Measurements from ENCODE around the gene TCERG1L. TPM values are rescaled to one million over a fixed set of nuclear protein-coding genes. Genes with fewer than 3 reads are reported as not detected.

Gene TCERG1L
- total RNA-seq, 1 donor from 2014 or later, result 0.31 TPM

DNA sequence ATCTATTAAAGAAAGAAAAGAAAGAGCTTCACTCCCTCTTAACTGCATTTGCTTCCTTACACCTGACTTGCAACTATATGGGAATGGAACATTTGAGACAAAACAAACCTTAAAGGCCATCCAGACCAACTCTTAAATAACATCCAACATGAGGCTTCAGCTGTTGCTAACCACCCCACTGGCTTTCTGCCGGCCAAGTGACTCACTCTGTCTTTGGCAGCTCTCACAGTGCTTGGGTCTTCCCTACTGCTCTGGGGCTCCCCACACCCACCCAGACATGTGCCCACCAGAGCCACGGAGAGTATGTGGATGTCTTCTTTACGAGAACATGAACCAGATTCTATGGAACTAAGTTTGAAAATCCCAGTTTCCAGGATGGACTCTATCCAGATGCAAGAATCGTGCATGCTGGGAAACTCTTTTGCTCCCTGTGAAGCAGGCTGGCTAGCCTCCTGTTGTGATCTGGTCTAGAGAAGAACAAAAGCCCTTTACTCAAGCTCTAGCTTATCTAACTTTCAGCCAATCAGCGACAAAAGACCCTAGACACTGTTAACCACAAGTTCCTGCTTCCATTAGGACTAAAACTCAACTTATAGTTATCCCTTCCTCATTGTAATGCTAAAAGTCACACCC, 245.7 kb downstream of the TCERG1L start:
- peak; percentile 72 for DNase-seq

GRCh38 chr10:131063311-131063710, 248.2 kb downstream of the TCERG1L start:
- no peak for DNase-seq

- DNase-seq, result no peak
Observed at GRCh38 chr10:131062621-131063260, 248.8 kb downstream of the TCERG1L start.

GRCh38 chr10:131061216-131061615, 250.3 kb downstream of the TCERG1L start:
- no peak for DNase-seq

GRCh38 chr10:131059881-131060280, 251.6 kb downstream of the TCERG1L start:
- no peak for DNase-seq

DNA sequence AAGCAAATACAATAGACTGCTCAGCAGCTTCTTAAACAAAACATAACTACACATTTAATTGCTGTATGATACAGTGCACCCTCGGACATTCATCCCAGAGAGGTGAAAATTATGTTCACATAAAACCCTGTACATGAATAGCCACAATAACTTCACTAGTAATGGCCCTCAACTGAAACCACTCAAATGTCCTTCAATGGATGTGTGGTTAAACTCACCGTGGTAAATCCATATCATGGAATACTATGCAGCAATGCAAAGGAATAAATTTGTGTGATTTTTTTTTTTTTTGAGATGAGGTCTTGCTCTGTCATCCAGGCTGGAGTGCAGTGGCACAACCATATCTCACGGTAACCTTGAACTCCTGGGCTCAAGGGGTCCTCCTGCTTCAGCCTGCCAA, 252.7 kb downstream of the TCERG1L start:
- no peak for DNase-seq

GRCh38 chr10:131056781-131057180, 254.7 kb downstream of the TCERG1L start:
- no peak for DNase-seq

DNA sequence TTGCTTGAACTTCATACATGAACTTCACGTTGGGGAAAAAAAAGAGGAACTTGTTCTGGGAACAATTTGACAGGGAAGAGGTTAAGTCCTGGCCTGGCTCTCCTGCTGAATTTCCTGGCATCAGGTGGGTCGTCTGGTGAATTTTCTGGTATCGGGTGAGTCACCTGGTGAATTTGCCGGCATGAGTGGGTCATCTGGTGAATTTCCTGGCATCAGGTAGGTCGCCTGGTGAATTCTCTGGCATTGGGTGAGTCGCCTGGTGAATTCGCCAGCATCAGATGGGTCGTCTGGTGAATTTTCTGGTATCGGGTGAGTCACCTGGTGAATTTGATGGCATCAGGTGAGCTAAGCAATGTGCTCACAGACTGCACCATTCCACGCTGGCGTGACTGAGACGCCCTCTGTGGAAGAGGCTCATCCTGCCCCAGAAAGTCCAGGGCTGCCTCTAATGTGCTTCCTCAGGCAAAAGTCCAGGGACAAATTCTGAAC, 255.4 kb downstream of the TCERG1L start:
- DNase-seq, result no peak

GRCh38 chr10:131055437-131055836, 256.1 kb downstream of the TCERG1L start:
- DNase-seq, result no peak

GRCh38 chr10:131053192-131053591, 258.3 kb downstream of the TCERG1L start:
- no peak for DNase-seq

GRCh38 chr10:131050162-131050766, 261.3 kb downstream of the TCERG1L start:
- DNase-seq, result no peak

DNA sequence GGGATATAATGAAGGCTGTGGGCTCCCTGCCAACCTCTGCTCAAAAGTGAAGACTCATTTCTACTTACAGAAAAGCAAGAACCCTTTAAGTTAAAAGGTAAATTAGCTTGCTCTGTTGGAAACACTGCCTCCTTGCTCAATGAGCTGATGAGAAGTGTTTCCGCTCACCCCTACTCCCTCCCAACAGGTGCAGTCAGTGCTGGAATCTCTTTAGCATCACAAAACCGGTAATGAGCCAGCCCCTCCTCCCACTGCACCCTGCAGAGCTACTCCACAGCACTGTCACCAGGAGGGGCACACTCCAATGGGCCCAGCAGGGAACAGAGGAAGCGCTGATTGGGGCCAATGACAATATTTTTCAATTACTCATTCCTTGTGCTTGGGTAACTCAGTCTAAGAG, 262.5 kb downstream of the TCERG1L start:
- no peak for DNase-seq

DNA sequence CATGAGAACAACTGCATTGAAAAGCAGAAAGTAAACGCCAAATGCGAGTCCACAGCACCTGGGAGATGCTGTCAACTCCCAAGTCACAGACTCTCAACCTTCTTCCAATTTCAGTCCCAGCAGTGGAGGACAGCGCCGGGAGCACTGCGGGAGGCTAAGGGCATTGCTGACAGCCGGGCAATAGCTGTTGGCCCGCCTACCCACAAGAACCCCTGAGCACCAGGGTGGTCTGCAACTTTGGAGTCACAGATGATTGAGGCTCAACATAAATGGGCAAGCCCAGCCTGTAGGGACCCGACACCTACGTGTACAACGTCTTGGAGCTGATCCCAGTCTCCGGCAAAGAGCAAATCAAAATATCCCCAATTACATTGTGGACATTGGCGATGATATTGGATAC, 262.9 kb downstream of the TCERG1L start:
- no peak for DNase-seq

- DNase-seq, result no peak
Observed at GRCh38 chr10:131047501-131047900, 264.0 kb downstream of the TCERG1L start.

GRCh38 chr10:131046194-131046593, 265.3 kb downstream of the TCERG1L start:
- DNase-seq, result no peak

DNA sequence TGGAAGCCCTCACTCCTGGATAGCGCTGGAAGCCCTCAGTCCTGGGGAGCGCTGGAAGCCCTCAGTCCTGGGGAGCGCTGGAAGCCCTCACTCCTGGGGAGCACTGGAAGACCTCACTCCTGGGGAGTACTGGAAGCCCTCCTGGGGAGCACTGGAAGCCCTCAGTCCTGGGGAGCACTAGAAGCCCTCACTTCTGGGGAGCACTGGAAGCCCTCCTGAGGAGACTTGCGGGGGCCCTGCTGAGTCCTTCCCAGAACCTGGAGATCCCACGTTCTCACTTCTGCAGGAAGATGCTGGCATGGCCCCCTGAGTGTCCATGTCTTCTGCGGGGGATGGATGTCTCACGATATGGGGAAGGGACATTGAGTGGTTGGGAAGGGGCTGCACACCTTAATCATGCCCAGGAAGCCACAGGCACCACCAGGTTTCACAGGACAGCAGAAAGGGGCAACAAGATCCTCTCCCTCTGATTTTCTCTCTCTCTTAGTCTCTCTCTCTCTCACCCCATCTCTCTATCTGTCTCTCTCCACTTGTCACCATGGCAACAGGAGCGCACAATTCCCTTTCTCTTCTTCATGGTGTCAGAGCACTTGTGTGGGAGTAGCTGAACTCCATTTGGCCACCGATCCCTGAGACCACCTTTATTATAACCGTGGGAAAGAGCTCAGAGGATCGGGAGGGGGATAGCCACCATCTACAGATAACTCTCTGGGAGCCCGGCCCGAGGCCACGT, 267.0 kb downstream of the TCERG1L start:
- DNase-seq, result no peak

GRCh38 chr10:131043039-131043691, 268.4 kb downstream of the TCERG1L start:
- DNase-seq, result no peak

Data from tongue (tissue), 2 donors.